Measurements from ENCODE around the gene TLCD2. TPM values are rescaled to one million over a fixed set of nuclear protein-coding genes. Genes with fewer than 3 reads are reported as not detected.
A peak's percentile ranks its signal among the peaks of the same experiment; 100 is the strongest.

Gene TLCD2
- 1 to 10 TPM; 2.3 TPM for total RNA-seq

- intact Hi-C loops (cut with DNase I), result loop anchor here (5.0 to 10.0 kb wide), 2 partner anchors 38 to 135 kb away; no protein-coding TSS in a partner anchor
- Histone ChIP-seq H3K27me3 (replicated peaks; ENCODE audit: insufficient read depth) (no peaks in the 10 kb centered on the region), H3K9me3 (no peaks in the 10 kb centered on the region), H3K4me1 (replicated peaks) (peaks cover 10% of the 10 kb centered on the region), H3K36me3 (peaks cover 0 to 15% of the 10 kb centered on the region in 2 donors), H3K27ac (peak within 1 kb of the TSS; percentile 77 to 81), H3K4me3 (peak within 1 kb of the TSS; percentile 71 to 88)
- peak; percentile 71 for DNase-seq (ENCODE audit: low spot score)
- WGBS, result under 1% methylated on average over 65 of the region's 83 CpGs
- TF ChIP-seq CTCF (IDR thresholded peaks at IDR 0.05), result peak in 1 of 4 experiments; percentile 5
- TF ChIP-seq POLR2A (IDR thresholded peaks at IDR 0.05), result peak; percentile 69
- peak; percentile 73 for TF ChIP-seq POLR2AphosphoS5 (IDR thresholded peaks at IDR 0.05)
Observed at GRCh38 chr17:1709971-1710806, at the start of gene TLCD2. Gene TLCD2 (minus strand): TSS chr17:1710377. CDS start chr17:1710242, 135 bp downstream.

- Histone ChIP-seq H3K36me3 (no peaks in the 10 kb centered on the region), H3K4me1 (replicated peaks) (no peaks in the 10 kb centered on the region), H3K9me3 (no peaks in the 10 kb centered on the region), H3K27me3 (replicated peaks; ENCODE audit: insufficient read depth) (no peaks in the 10 kb centered on the region), H3K4me3 (no peak overlapping the region), H3K27ac (peak overlapping the region; percentile 34 to 57)
- DNase-seq (ENCODE audit: low spot score), result no peak
- TF ChIP-seq CTCF (IDR thresholded peaks at IDR 0.05) (no peak), POLR2AphosphoS5 (IDR thresholded peaks at IDR 0.05) (peak; percentile 51)
- intact Hi-C loops (cut with DNase I), result no loop called here
- WGBS, result 44% methylated on average over 5 of the region's 5 CpGs
Observed at GRCh38 chr17:1759529-1759928, 49.4 kb upstream of the TLCD2 start.

- intact Hi-C loops (cut with DNase I), result no loop called here
- DNase-seq (ENCODE audit: low spot score), result no peak
- Histone ChIP-seq H3K9me3 (no peaks in the 10 kb centered on the region), H3K27ac (peak overlapping the region; percentile 34 to 57), H3K36me3 (no peaks in the 10 kb centered on the region), H3K4me1 (replicated peaks) (no peaks in the 10 kb centered on the region), H3K27me3 (replicated peaks; ENCODE audit: insufficient read depth) (no peaks in the 10 kb centered on the region), H3K4me3 (no peak overlapping the region)
- WGBS, result 89% methylated on average over 15 of the region's 15 CpGs
- TF ChIP-seq POLR2AphosphoS5 (IDR thresholded peaks at IDR 0.05) (no peak), POLR2A (IDR thresholded peaks at IDR 0.05) (no peak), CTCF (IDR thresholded peaks at IDR 0.05) (no peak)
Observed at GRCh38 chr17:1758807-1759206, 48.6 kb upstream of the TLCD2 start.

- no peak overlapping the region for H3K4me3 ChIP-seq
- no peaks in the 10 kb centered on the region for H3K9me3 ChIP-seq
- H3K27me3 ChIP-seq (replicated peaks; ENCODE audit: insufficient read depth), result no peaks in the 10 kb centered on the region
- intact Hi-C loops (cut with DNase I), result no loop called here
- WGBS, result 57% methylated on average over 17 of the region's 17 CpGs
- TF ChIP-seq CTCF (IDR thresholded peaks at IDR 0.05) (no peak), POLR2A (IDR thresholded peaks at IDR 0.05) (no peak), POLR2AphosphoS5 (IDR thresholded peaks at IDR 0.05) (no peak)
- no peaks in the 10 kb centered on the region for H3K36me3 ChIP-seq
- no peaks in the 10 kb centered on the region for H3K4me1 ChIP-seq (replicated peaks)
- no peak for DNase-seq (ENCODE audit: low spot score)
- peak overlapping the region; percentile 10 to 62 for H3K27ac ChIP-seq
Observed at GRCh38 chr17:1755827-1756262, 45.7 kb upstream of the TLCD2 start.

All from prostate gland (tissue), 2 donors.